Right cardiac atrium (tissue), 5 donors: ENCODE measurements around the gene DSCAML1. TPM values are rescaled to one million over a fixed set of nuclear protein-coding genes. Genes with fewer than 3 reads are reported as not detected.

Source experiments
- ATAC-seq, 2 donors: fragments of 200-7000 bp; cut with Tn5 transposase; one replicate each; pipeline versions ENCODE4 v1.8.0 to v1.9.1; 2020; ENCODE audit warnings: moderate library complexity in 2 of 2, mild to moderate bottlenecking in 1 of 2
- DNase-seq, 3 donors: peaks; one replicate each; pipeline ENCODE4 v3.0.0-alpha.2; 2020
- H3K27ac ChIP-seq: one replicate; pipeline ENCODE4 v1.5.1; 2013; ENCODE audit warnings: mild to moderate bottlenecking, low read length, control low read depth, moderate library complexity
- H3K27me3 ChIP-seq: one replicate; pipeline ENCODE4 v1.6.1; 2013; ENCODE audit not compliant: control insufficient read depth, insufficient read depth
- H3K4me1 ChIP-seq: one replicate; pipeline ENCODE4 v1.6.1; 2013; ENCODE audit warnings: low read length; ENCODE audit not compliant: control insufficient read depth, insufficient read depth
- H3K4me3 ChIP-seq: one replicate; pipeline ENCODE4 v1.5.1; 2013; ENCODE audit warnings: low read length, control low read depth
- H3K9me3 ChIP-seq: one replicate; pipeline ENCODE4 v1.6.1; 2013; ENCODE audit warnings: low read length; ENCODE audit not compliant: control insufficient read depth
- WGBS: extraction: QIAGEN DNeasy Blood & Tissue Kit; methylation state at CpG from one replicate; pipeline ENCODE4 v1.1.7; 2013; 5-methylcytosine and 5-hydroxymethylcytosine counted together
- intact Hi-C, 4 donors: fragments of 100-400 bp; cut with DNase I; formaldehyde crosslinking; loops; one replicate each; pipeline versions ENCODE4 v1.11.0 to v1.14.0; 2022 to 2023
- polyA plus RNA-seq: library from polyadenylated mRNA; stranded (reverse); fragments of 200-250 nt; gene quantifications from one replicate; pipeline ENCODE4 v1.2.3, GENCODE V29; 2013
- total RNA-seq, 4 donors: library from RNA; stranded (reverse); fragmentation: NEBNext Ultra II Directional; extraction: Animal tissue kit (Norgen Biotek cat#: 25700); gene quantifications; one replicate each; pipeline ENCODE4 v1.2.1, GENCODE V29; 2021
- donor health status: healthy with polysubstance abuse.
- donor health status: DM: no; HTN: yes; CAD: no.
- donor health status: DM: no; HTN: no; CAD: no.
- donor health status: DM: no; HTN: yes; CAD: no; lungs with severe emphysema.
- donor health status: DM: yes; HTN: yes; CAD: no.

The DSCAML1 gene
- total and polyA plus RNA-seq, 5 donors: 0.45 to 1.4 (median 0.96) TPM

DNA sequence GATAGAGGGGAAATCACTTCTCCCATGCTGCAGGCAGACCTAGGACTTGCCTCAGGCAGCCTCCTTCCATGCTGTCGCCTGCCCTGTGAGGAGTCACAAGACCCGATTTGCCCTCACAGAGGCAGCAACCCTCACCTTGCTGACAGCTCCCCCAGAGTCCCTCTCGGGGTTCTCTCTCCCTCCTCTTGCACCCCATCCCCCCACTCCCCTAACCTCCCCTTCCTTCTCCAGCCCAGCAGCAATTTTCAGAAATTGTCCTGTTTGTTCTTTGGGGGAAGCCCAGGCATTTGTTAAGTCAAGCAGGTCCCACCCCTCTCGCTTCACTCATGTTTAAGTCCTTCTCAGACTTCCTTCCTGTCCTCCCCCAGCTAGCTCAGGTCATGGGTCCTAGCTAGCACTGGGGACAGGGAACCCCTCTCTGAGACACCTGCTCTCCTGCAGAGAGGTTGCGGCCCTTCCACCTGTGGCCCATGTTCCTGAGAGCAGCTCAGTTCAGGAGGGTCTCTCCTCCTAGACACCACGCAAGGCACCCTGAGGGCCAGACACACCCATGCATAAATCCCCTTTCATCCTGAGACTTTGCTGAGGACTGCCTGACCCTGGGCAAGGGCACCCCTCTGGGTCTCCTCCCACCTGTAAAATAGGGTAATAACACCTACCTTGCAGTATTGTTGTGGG lies 33.8 kb upstream of the DSCAML1 start:
- no peak overlapping the region for H3K27ac ChIP-seq
- H3K4me3 ChIP-seq: no peak overlapping the region
- ATAC-seq: no peak
- H3K9me3 ChIP-seq: no peaks in the 10 kb centered on the region
- H3K27me3 ChIP-seq: no peaks in the 10 kb centered on the region
- H3K4me1 ChIP-seq: peaks cover 3% of the 10 kb centered on the region
- intact Hi-C loops: no loop called here
- WGBS: 52% methylated on average over 6 of the region's 6 CpGs
- DNase-seq: peak in 1 of 3 donors; percentile 9

DNA sequence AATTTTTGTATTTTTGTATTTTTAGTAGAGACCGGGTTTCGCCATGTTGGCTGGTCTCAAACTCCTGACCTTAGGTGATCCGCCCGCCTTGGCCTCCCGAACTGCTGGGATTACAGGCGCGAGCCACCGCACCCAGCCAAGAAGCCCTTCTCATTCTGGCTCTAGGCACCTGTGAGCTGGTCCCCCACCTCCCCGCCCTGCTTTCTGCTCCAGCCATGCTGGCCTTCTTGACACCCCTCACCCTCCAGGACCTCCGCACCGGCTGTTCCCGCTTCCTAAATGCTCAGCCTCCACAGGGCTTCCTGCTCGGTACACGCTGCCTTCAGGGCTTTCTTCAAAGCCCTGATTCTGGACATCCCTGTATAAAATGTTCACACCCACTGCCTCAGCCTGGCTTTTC lies 33.1 kb upstream of the DSCAML1 start:
- ATAC-seq: no peak
- Histone ChIP-seq H3K27ac (no peak overlapping the region), H3K4me1 (peaks cover 3% of the 10 kb centered on the region), H3K9me3 (no peaks in the 10 kb centered on the region), H3K27me3 (no peaks in the 10 kb centered on the region), H3K4me3 (no peak overlapping the region)
- intact Hi-C loops: no loop called here
- 76% methylated on average over 14 of the region's 14 CpGs for WGBS
- DNase-seq: no peak

DNA sequence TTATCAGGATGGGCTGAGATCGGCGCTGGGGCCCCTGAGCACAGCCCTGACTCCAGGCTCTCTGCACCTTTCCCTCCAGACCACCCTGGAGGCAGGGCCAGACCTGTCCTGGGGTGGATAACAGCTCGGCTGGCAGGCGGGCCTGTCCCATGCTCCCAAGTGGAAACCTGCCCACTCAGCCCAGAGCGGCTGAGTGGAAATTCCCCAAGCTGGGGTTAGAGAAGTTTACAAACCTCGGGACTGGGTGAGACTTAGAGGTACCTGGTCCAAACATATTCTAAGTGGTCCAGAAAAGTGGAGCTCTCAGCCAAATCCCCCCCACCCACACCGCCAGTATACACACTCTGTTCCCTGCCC lies 32.3 kb upstream of the DSCAML1 start:
- Histone ChIP-seq H3K27ac (no peak overlapping the region), H3K4me3 (no peak overlapping the region), H3K9me3 (no peaks in the 10 kb centered on the region), H3K4me1 (peaks cover 3% of the 10 kb centered on the region), H3K27me3 (no peaks in the 10 kb centered on the region)
- WGBS: 58% methylated on average over 7 of the region's 7 CpGs
- intact Hi-C loops: no loop called here
- peak in 1 of 2 donors; percentile 2 for ATAC-seq
- DNase-seq: no peak

DNA sequence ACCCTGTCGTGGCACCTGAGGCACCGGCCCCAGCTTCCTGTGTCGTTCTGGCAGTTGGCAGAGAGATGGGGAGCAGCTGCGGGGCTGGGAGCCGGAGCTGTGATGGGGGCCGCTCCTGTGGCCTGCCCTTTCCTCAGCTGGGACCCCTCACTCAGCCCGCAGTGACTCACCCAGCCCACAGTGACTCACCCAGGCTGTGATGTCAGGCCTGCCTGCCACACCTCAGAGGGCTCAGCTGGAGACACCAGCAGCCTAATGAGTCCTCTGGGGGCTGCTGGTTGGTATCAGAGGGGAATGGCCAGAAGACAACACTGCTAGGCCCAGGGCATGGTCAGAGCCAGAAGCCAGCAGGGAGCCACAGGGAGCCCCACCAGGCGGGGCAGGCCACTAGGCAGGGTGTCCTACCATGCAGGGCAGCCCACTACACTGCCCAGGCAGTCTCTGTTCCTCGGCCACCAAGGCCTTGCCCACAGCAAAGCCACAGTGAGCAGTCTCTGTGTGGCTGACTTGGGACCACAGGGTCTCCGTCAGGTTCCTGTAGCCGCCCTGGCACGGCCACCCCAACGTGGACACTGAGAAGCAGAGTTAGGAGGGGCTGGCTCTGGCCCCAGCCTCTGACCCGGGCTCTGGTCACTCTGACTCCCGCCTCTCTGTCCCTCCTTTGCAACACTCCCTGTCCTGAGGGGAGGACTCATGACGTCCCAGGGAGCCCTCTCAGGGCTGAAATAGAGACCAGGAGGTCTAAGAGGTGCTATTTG lies 31.8 kb upstream of the DSCAML1 start:
- no peak overlapping the region for H3K27ac ChIP-seq
- DNase-seq: peak in 2 of 3 donors; percentile 79 to 81
- H3K9me3 ChIP-seq: no peaks in the 10 kb centered on the region
- peaks cover 3% of the 10 kb centered on the region for H3K4me1 ChIP-seq
- no peak overlapping the region for H3K4me3 ChIP-seq
- peak in 1 of 2 donors; percentile 63 for ATAC-seq
- H3K27me3 ChIP-seq: no peaks in the 10 kb centered on the region
- intact Hi-C loops: no loop called here
- WGBS: 49% methylated on average over 16 of the region's 16 CpGs

DNA sequence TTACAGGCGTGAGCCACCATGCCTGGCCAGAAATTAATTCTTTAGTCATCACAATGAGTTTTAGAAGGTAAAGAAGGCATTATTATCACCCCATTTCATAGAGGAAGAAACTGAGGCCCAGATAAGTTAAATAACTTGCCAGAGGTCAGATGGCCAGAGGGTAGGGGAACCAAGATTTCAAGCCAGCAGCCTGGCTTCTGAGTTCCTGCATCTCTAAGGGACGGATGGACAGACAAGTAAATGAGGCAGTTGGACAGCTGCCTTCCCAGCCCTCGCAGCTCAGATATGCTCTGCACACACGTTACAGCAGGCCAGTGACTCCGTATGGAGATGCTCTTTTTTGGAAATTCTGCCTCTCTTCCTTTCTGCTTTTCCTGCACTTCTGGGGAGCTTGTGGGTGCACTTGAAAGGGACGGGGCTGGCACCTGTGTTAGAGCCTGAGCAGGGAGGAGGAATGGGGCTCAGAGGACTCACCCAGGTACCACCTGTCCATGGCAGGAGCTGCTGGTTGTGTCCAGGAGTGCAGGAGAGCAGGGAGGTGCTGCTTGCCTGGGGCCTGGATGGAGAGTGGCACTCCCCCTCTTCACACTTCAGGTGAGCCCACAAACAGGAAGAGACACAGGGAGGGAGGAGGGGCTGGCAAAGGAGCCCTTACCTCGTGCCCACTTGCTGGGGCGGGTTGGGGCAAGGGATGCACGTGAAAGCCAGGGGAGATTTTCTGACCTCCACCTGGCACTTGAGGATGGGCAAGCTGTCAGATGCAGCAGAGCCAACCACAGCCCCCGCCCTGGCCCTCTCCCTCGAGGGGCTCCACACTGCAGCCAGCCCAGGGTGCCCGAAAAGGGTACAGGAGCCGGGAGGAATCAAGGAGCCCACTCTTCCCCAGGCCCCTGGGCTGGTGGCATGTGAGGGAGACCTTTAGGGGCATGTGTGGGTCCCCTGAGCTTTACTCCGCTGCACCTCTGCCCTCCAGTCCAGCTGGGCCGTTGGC lies 30.8 kb upstream of the DSCAML1 start:
- Histone ChIP-seq H3K27me3 (no peaks in the 10 kb centered on the region), H3K9me3 (no peaks in the 10 kb centered on the region), H3K4me1 (peaks cover 8% of the 10 kb centered on the region), H3K27ac (no peak overlapping the region), H3K4me3 (no peak overlapping the region)
- intact Hi-C loops: no loop called here
- 69% methylated on average over 15 of the region's 15 CpGs for WGBS
- ATAC-seq: no peak
- DNase-seq: no peak

DNA sequence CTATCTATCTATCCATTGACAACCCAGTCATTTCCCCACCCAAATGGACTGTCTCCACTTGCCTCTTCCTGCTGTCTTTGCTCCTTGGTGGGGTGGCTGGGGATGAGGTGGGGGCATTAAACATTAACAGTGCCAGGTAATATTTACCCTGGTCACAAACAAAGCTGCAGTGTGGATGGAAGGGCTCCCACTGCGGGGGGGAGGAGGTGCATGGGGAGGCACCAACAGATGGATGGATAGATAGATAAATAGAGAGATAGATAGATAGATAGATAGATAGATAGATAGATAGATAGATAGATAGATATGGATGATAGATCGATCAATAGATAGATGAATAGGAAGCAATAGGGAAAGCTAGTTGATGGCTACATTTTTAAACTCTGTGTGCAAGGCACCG lies 29.8 kb upstream of the DSCAML1 start:
- no peak overlapping the region for H3K27ac ChIP-seq
- no peaks in the 10 kb centered on the region for H3K9me3 ChIP-seq
- H3K4me1 ChIP-seq: peaks cover 8% of the 10 kb centered on the region
- no peaks in the 10 kb centered on the region for H3K27me3 ChIP-seq
- DNase-seq: no peak
- no peak overlapping the region for H3K4me3 ChIP-seq
- no peak for ATAC-seq
- intact Hi-C loops: no loop called here
- 83% methylated on average over 3 of the region's 3 CpGs for WGBS

DNA sequence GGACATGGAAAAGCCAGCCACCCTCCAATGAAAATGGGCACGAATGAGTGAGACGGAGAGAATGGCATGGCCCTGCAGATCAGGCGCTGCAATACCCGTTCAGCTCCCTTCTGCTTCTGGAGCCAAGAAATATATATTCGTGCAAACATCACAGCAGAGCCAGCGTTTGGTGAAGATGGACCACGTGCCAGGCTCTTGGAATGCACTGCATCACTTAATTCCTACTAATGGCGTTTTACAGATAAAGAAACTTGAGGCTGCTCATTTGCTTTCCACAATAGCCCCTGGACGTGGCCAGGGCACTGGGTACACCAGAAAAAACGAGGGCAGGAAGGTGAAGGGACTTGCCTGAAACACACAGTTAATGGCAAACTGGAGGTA lies 29.2 kb upstream of the DSCAML1 start:
- intact Hi-C loops: no loop called here
- 61% methylated on average over 10 of the region's 10 CpGs for WGBS
- peaks cover 8% of the 10 kb centered on the region for H3K4me1 ChIP-seq
- ATAC-seq (no peak), DNase-seq (no peak)
- no peaks in the 10 kb centered on the region for H3K9me3 ChIP-seq
- H3K27me3 ChIP-seq: no peaks in the 10 kb centered on the region
- no peak overlapping the region for H3K27ac ChIP-seq
- no peak overlapping the region for H3K4me3 ChIP-seq

DNA sequence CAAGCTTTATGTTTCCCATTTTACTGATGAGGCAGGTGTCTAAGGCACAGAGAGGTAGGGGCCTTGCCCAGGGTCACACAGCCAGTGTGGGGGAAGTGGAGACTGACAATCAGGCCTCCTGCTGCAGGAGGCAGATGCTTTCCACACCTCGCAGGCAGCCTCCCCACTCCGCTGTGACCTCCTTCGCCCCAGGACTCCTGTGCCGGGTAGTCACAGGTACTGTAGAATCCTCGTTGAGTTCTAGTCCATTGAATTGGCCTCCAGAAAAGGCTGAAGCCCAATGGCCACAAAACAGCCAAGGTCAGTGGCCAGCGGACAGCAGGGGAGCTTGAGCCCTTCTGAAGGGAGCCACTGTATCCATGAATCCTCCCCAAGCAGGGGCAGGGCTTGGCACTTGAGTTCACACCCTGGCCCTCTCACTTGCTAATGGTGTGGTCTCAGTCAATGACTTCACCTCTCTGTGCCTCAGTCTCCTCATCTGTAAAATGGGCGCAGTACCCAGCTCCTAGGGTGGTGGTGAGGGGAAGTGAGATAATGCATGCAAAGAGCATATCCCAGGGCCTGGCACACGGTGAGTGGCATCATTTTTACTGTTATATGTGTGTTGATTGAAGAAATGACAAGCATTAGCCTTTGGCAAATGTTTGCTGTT lies 28.6 kb upstream of the DSCAML1 start:
- Histone ChIP-seq H3K9me3 (no peaks in the 10 kb centered on the region), H3K4me3 (no peak overlapping the region), H3K4me1 (peaks cover 8% of the 10 kb centered on the region), H3K27ac (no peak overlapping the region), H3K27me3 (no peaks in the 10 kb centered on the region)
- no peak for ATAC-seq
- intact Hi-C loops: no loop called here
- no peak for DNase-seq
- 95% methylated on average over 8 of the region's 8 CpGs for WGBS

DNA sequence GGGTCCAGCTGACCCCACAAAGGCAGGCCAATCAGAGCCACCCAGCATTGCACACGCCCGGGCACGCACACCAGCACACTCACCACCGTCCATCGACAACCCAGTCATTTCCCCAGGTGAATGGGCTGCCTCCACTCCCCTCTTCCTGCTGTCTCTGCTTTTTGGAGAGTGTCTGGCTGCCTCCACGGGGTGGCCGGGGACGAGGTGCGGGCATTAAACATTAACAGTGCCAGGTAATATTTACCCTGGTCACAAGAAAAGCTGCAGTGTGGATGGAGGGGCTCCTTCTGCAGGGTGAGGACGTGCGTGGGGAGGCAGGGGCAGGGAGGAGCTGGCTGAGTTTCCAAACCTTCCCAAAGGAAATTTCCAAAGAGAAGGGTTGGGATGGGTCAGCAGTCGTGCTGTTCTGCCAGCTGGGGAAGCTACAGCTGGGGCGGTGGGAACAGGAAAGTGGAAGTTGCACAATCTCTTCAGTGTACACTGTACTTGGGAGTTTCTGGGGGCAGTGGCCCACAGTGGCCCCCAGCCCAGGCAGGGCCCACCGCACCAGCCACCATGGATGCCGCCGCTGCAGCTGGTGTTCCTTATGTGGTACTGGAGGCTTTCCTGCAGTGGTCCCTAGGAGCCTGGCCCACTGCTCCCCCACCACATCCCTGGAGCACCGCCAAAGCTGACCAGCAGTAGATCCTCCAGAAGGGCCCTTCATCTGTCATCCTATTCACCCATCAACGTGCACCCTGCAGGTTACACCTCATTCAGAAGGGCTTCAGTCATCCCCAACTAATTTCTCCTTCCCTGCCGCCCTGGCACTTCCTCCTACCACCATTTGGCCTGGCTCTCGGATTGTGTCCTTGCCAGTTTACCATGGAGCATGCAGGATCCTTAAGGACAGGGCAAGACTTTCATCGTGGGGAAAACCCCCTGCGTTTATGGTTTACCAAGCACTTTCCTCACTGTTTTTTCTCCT lies 27.8 kb upstream of the DSCAML1 start, which contains the start of gene FXYD2:
FXYD2 (minus strand) TSS at position 174 of the 967 bp plus-strand sequence; CDS start at position 108, 66 bp downstream.
- no peaks in the 10 kb centered on the region for H3K9me3 ChIP-seq
- peak within 1 kb of the TSS; percentile 59 for H3K27ac ChIP-seq
- peaks cover 8% of the 10 kb centered on the region for H3K4me1 ChIP-seq
- 40% methylated on average over 22 of the region's 22 CpGs for WGBS
- peak; percentile 74 to 87 (median 84) for DNase-seq
- no peaks in the 10 kb centered on the region for H3K27me3 ChIP-seq
- ATAC-seq: peak; percentile 64 to 70
- intact Hi-C loops: loop anchor here in 1 of 4 donors (5.0 kb wide), 1 partner anchor 122 kb away; no protein-coding TSS in a partner anchor
- H3K4me3 ChIP-seq: no peak within 1 kb of the TSS
